GM19239 (cell line): ENCODE measurements around the gene AIPL1.
"Not testable (repeated sequence)": the region's sequence is repeated elsewhere in the genome, so short reads cannot be mapped to it uniquely, and the experiment has no call there.

Experiments
- DNase-seq: peaks from one replicate; pipeline ENCODE4 v3.0.0; 2011; ENCODE audit warnings: low spot score; ENCODE audit not compliant: insufficient read length
- FAIRE-seq: peaks from 2 replicates; lab custom pipeline; 2011; peaks lifted over from hg19 to GRCh38; lab: Jason Lieb, UNC

Gene AIPL1

GRCh38 chr17:6435051-6435450, at the start of gene AIPL1:
TSS of gene AIPL1 (minus strand) at chr17:6435121. CDS start at chr17:6435104, 17 bp downstream.
- no peak for FAIRE-seq
- no peak for DNase-seq

- DNase-seq = no peak
- FAIRE-seq = no peak
Observed at GRCh38 chr17:6483507-6483906, 48.6 kb upstream of the AIPL1 start.

GRCh38 chr17:6482796-6483195, 47.9 kb upstream of the AIPL1 start:
- not testable (repeated sequence) for FAIRE-seq, DNase-seq

- no peak for DNase-seq
- FAIRE-seq = no peak
Observed at GRCh38 chr17:6482105-6482455, 47.2 kb upstream of the AIPL1 start.

GRCh38 chr17:6480303-6480675, 45.4 kb upstream of the AIPL1 start:
- FAIRE-seq = no peak
- DNase-seq = no peak

- DNase-seq = no peak
- FAIRE-seq = no peak
Observed at GRCh38 chr17:6479622-6480302, 44.8 kb upstream of the AIPL1 start.

- no peak for FAIRE-seq
Observed at GRCh38 chr17:6478486-6478885, 43.6 kb upstream of the AIPL1 start.

GRCh38 chr17:6477831-6478383, 43.0 kb upstream of the AIPL1 start:
- DNase-seq = no peak
- FAIRE-seq = no peak

More at GRCh38 chr17:6478486-6478885, 43.6 kb upstream of the AIPL1 start:
- no peak for DNase-seq

GRCh38 chr17:6476810-6477179, 41.9 kb upstream of the AIPL1 start:
- no peak for FAIRE-seq
- no peak for DNase-seq

- DNase-seq (no peak), FAIRE-seq (no peak)
Observed at GRCh38 chr17:6476076-6476809, 41.3 kb upstream of the AIPL1 start.

GRCh38 chr17:6475411-6475810, 40.5 kb upstream of the AIPL1 start:
- DNase-seq = no peak
- no peak for FAIRE-seq

- no peak for DNase-seq
- no peak for FAIRE-seq
Observed at GRCh38 chr17:6474906-6475305, 40.0 kb upstream of the AIPL1 start.

GRCh38 chr17:6474376-6474775, 39.5 kb upstream of the AIPL1 start:
- FAIRE-seq (no peak), DNase-seq (no peak)

- DNase-seq = peak; percentile 91
- peak; percentile 83 for FAIRE-seq
Observed at GRCh38 chr17:6473128-6473767, 38.3 kb upstream of the AIPL1 start.

- FAIRE-seq = no peak
- no peak for DNase-seq
Observed at GRCh38 chr17:6472517-6472916, 37.6 kb upstream of the AIPL1 start.

GRCh38 chr17:6471531-6472465, 36.9 kb upstream of the AIPL1 start:
- FAIRE-seq (no peak), DNase-seq (no peak)

- FAIRE-seq = no peak
- no peak for DNase-seq
Observed at GRCh38 chr17:6470751-6471521, 36.0 kb upstream of the AIPL1 start.

GRCh38 chr17:6470146-6470718, 35.3 kb upstream of the AIPL1 start:
- no peak for DNase-seq
- FAIRE-seq = no peak
